Tibial nerve (tissue), 4 donors: ENCODE measurements around the gene SRBD1. TPM values are rescaled to one million over a fixed set of nuclear protein-coding genes. Genes with fewer than 3 reads are reported as not detected.

Source experiments
- DNase-seq, 2 donors: peaks; one replicate each; pipeline ENCODE4 v3.0.0-alpha.2; 2019; ENCODE audit warnings: low spot score in 2 of 2
- H3K27ac ChIP-seq, 4 donors: fragments of 200-600 bp; sonication (generic) in 3 of 4; one replicate each; pipeline ENCODE4 v1.5.1; 2017 to 2019; ENCODE audit warnings: mild to moderate bottlenecking in 1 of 4
- H3K27me3 ChIP-seq, 2 donors: fragments of 200-600 bp; sonication (generic) in 1 of 2; one replicate each; pipeline versions ENCODE4 v1.5.1 to v1.6.0; 2017 to 2019
- H3K36me3 ChIP-seq, 3 donors: fragments of 200-600 bp; sonication (generic); one replicate each; pipeline ENCODE4 v1.5.1; 2018 to 2019
- H3K4me1 ChIP-seq, 4 donors: fragments of 200-600 bp; sonication (generic) in 3 of 4; one replicate each; pipeline ENCODE4 v1.5.1; 2017 to 2019
- H3K4me3 ChIP-seq, 4 donors: fragments of 200-600 bp; sonication (generic) in 3 of 4; one replicate each; pipeline ENCODE4 v1.5.1; 2017 to 2019; ENCODE audit warnings: mild to moderate bottlenecking in 1 of 4, moderate library complexity in 1 of 4
- H3K9me3 ChIP-seq, 4 donors: fragments of 200-600 bp; sonication (generic) in 3 of 4; one replicate each; pipeline ENCODE4 v1.5.1; 2017 to 2019
- CTCF ChIP-seq, 5 experiments: fragments of 200-600 bp in 3 of 5; fragments of 450-650 bp in 2 of 5; sonication (generic) in 3 of 5; IDR thresholded peaks; one replicate each; pipeline ENCODE4 v1.5.1; 2016 to 2019; ENCODE audit warnings: antibody characterized with exemption in 5 of 5, mild to moderate bottlenecking in 3 of 5, moderate library complexity in 2 of 5
- EP300 ChIP-seq, 2 donors: sonication (generic); formaldehyde crosslinking; IDR thresholded peaks; one replicate each; pipeline ENCODE4 v1.6.1; 2017; ENCODE audit warnings: antibody characterized with exemption in 2 of 2, mild to moderate bottlenecking in 1 of 2
- POLR2A ChIP-seq, 2 donors: fragments of 450-650 bp; IDR thresholded peaks; one replicate each; pipeline ENCODE4 v1.6.1; 2017; ENCODE audit warnings: antibody characterized with exemption in 2 of 2, mild to moderate bottlenecking in 2 of 2, moderate library complexity in 2 of 2
- WGBS, 2 donors: methylation state at CpG; one replicate each; pipeline ENCODE4 v1.1.5; 2018; 5-methylcytosine and 5-hydroxymethylcytosine counted together
- small RNA-seq: library from RNA; depleted of rRNA; stranded (forward); fragments of <200 nt; gene quantifications from one replicate; pipeline ENCODE3, GENCODE V24; 2016
- total RNA-seq, 4 donors: library from RNA; depleted of rRNA; stranded (reverse); fragments of >200 nt; gene quantifications; one replicate each; pipeline ENCODE4 v1.1.0, GENCODE V29; 2016

SRBD1 gene
- total RNA-seq, 4 donors from 2014 or later = 14.7 to 36.7 (median 20.8) TPM

GRCh38 chr2:45344071-45344470, 267.0 kb downstream of the SRBD1 start:
- Histone ChIP-seq H3K4me1 (no peaks in the 10 kb centered on the region), H3K27me3 (no peaks in the 10 kb centered on the region), H3K4me3 (no peak overlapping the region), H3K9me3 (no peaks in the 10 kb centered on the region), H3K36me3 (no peaks in the 10 kb centered on the region), H3K27ac (no peak overlapping the region)
- 77 to 83% methylated on average over 9 of the region's 9 CpGs for WGBS, 2 donors
- no peak for TF ChIP-seq EP300 (IDR thresholded peaks at IDR 0.05)
- TF ChIP-seq CTCF (IDR thresholded peaks at IDR 0.05) = no peak
- TF ChIP-seq POLR2A (IDR thresholded peaks at IDR 0.05) = no peak
- no peak for DNase-seq

- 67 to 70% methylated on average over 18 to 19 of the region's 19 CpGs for WGBS, 2 donors
- Histone ChIP-seq H3K4me1 (no peaks in the 10 kb centered on the region), H3K9me3 (no peaks in the 10 kb centered on the region), H3K27ac (no peak overlapping the region), H3K27me3 (no peaks in the 10 kb centered on the region), H3K36me3 (no peaks in the 10 kb centered on the region), H3K4me3 (no peak overlapping the region)
- no peak for DNase-seq
- no peak for TF ChIP-seq POLR2A (IDR thresholded peaks at IDR 0.05)
Measured at GRCh38 chr2:45343251-45344017, 267.6 kb downstream of the SRBD1 start.

GRCh38 chr2:45340318-45340717, 270.7 kb downstream of the SRBD1 start:
- no peaks in the 10 kb centered on the region for H3K4me1 ChIP-seq
- no peak for DNase-seq
- 72 to 76% methylated on average over 3 of the region's 3 CpGs for WGBS, 2 donors
- H3K27ac ChIP-seq = no peak overlapping the region
- no peaks in the 10 kb centered on the region for H3K9me3 ChIP-seq
- no peaks in the 10 kb centered on the region for H3K36me3 ChIP-seq
- H3K27me3 ChIP-seq = no peaks in the 10 kb centered on the region
- no peak overlapping the region for H3K4me3 ChIP-seq
- TF ChIP-seq CTCF (IDR thresholded peaks at IDR 0.05) (no peak), EP300 (IDR thresholded peaks at IDR 0.05) (no peak), POLR2A (IDR thresholded peaks at IDR 0.05) (no peak)

- no peaks in the 10 kb centered on the region for H3K4me1 ChIP-seq
- H3K36me3 ChIP-seq = no peaks in the 10 kb centered on the region
- no peaks in the 10 kb centered on the region for H3K27me3 ChIP-seq
- no peak for DNase-seq
- no peaks in the 10 kb centered on the region for H3K9me3 ChIP-seq
- H3K4me3 ChIP-seq = no peak overlapping the region
- 82 to 85% methylated on average over 5 of the region's 5 CpGs for WGBS, 2 donors
- TF ChIP-seq CTCF (IDR thresholded peaks at IDR 0.05) (no peak), POLR2A (IDR thresholded peaks at IDR 0.05) (no peak), EP300 (IDR thresholded peaks at IDR 0.05) (no peak)
- H3K27ac ChIP-seq = no peak overlapping the region
Measured at GRCh38 chr2:45339253-45339652, 271.8 kb downstream of the SRBD1 start.

Small RNA genes lying within 50 kb of the gene (small RNA-seq; reads per million reads assigned to genes)
- gene RN7SL414P = not detected

Other genes starting within 250 kb of the SRBD1 start
- 10 to 100 TPM; 14.4 to 22.4 (median 17.9) TPM for gene PRKCE, start 40.4 kb upstream of the SRBD1 start, total RNA-seq